ENCODE data around the gene IMMP2L. TPM values are rescaled to one million over a fixed set of nuclear protein-coding genes. Genes with fewer than 3 reads are reported as not detected.

The IMMP2L gene
- total RNA-seq, 1 donor from 2014 or later = 29.7 TPM

DNA sequence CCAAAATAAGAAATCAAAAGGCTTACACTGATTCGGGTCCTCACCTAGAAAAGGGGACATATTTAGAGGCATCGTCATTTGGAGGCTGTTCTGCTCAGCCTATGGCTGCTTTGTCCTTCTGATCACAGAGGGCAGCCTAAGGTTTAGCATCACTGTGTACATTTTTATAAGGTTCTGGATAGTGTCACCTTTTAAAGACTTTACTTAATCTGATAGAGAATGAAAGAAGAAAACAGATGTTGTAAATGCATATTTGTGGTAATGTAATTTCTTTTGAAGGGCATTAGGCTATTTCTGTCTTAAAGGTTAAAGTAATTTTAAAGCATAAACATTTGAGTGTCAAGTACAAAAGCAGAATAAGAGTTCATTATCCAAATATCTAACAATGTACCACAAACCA, 916.7 kb downstream of the IMMP2L start:
- TF ChIP-seq, protein P1, sequence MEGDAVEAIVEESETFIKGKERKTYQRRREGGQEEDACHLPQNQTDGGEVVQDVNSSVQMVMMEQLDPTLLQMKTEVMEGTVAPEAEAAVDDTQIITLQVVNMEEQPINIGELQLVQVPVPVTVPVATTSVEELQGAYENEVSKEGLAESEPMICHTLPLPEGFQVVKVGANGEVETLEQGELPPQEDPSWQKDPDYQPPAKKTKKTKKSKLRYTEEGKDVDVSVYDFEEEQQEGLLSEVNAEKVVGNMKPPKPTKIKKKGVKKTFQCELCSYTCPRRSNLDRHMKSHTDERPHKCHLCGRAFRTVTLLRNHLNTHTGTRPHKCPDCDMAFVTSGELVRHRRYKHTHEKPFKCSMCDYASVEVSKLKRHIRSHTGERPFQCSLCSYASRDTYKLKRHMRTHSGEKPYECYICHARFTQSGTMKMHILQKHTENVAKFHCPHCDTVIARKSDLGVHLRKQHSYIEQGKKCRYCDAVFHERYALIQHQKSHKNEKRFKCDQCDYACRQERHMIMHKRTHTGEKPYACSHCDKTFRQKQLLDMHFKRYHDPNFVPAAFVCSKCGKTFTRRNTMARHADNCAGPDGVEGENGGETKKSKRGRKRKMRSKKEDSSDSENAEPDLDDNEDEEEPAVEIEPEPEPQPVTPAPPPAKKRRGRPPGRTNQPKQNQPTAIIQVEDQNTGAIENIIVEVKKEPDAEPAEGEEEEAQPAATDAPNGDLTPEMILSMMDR (IDR thresholded peaks at IDR 0.05; ENCODE audit: unreplicated experiment) = no peak
- H3K27me3 Mint-ChIP-seq = no peaks in the 10 kb centered on the region
- H3K9me3 Mint-ChIP-seq (ENCODE audit: low read depth) = no peaks in the 10 kb centered on the region
- no peak overlapping the region for H3K27ac Mint-ChIP-seq
- DNase-seq (ENCODE audit: low spot score, unreplicated experiment) = no peak
- H3K4me1 Mint-ChIP-seq (ENCODE audit: low read depth) = peaks cover 6% of the 10 kb centered on the region
- no peak overlapping the region for H3K4me3 Mint-ChIP-seq (ENCODE audit: low read depth)
- H3K36me3 Mint-ChIP-seq (ENCODE audit: insufficient read depth) = no peaks in the 10 kb centered on the region

DNA sequence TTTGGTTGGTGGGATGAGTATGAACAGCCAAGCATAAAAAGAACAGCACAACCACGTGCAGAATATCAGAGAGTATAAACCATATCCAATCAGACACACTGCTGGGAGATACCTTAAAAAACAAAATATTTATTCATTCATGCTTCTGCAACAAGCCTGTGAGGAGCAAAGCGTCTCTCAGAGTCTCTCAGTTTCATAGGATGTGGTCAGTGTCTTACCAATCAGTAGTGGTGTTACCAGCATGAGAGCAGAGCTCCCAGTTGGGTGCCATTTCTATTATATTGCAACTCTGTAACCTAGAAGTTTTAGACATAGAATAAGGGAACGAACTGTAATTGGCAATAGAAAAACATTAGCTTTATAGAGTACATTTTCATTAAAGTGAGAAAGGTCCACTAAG, 917.2 kb downstream of the IMMP2L start:
- no peak for DNase-seq (ENCODE audit: low spot score, unreplicated experiment)
- Mint-ChIP-seq H3K36me3 (ENCODE audit: insufficient read depth) (no peaks in the 10 kb centered on the region), H3K4me1 (ENCODE audit: low read depth) (peaks cover 6% of the 10 kb centered on the region), H3K4me3 (ENCODE audit: low read depth) (no peak overlapping the region), H3K27me3 (no peaks in the 10 kb centered on the region), H3K9me3 (ENCODE audit: low read depth) (no peaks in the 10 kb centered on the region), H3K27ac (no peak overlapping the region)
- TF ChIP-seq, protein P1 (IDR thresholded peaks at IDR 0.05; ENCODE audit: unreplicated experiment) = no peak

- peaks cover 3% of the 10 kb centered on the region for H3K4me1 Mint-ChIP-seq (ENCODE audit: low read depth)
- TF ChIP-seq, protein P1 (IDR thresholded peaks at IDR 0.05; ENCODE audit: unreplicated experiment) = no peak
- no peak overlapping the region for H3K27ac Mint-ChIP-seq
- no peak for DNase-seq (ENCODE audit: low spot score, unreplicated experiment)
- H3K9me3 Mint-ChIP-seq (ENCODE audit: low read depth) = peaks cover 4% of the 10 kb centered on the region
- H3K4me3 Mint-ChIP-seq (ENCODE audit: low read depth) = no peak overlapping the region
- no peaks in the 10 kb centered on the region for H3K27me3 Mint-ChIP-seq
- no peaks in the 10 kb centered on the region for H3K36me3 Mint-ChIP-seq (ENCODE audit: insufficient read depth)
Observed at GRCh38 chr7:110637252-110637651, 925.0 kb downstream of the IMMP2L start.

GRCh38 chr7:110633313-110633712, 929.0 kb downstream of the IMMP2L start:
- H3K36me3 Mint-ChIP-seq (ENCODE audit: insufficient read depth) = no peaks in the 10 kb centered on the region
- no peak for DNase-seq (ENCODE audit: low spot score, unreplicated experiment)
- H3K9me3 Mint-ChIP-seq (ENCODE audit: low read depth) = peaks cover 4% of the 10 kb centered on the region
- TF ChIP-seq, protein P1 (IDR thresholded peaks at IDR 0.05; ENCODE audit: unreplicated experiment) = no peak
- no peaks in the 10 kb centered on the region for H3K4me1 Mint-ChIP-seq (ENCODE audit: low read depth)
- no peak overlapping the region for H3K4me3 Mint-ChIP-seq (ENCODE audit: low read depth)
- no peak overlapping the region for H3K27ac Mint-ChIP-seq
- H3K27me3 Mint-ChIP-seq = no peaks in the 10 kb centered on the region

DNA sequence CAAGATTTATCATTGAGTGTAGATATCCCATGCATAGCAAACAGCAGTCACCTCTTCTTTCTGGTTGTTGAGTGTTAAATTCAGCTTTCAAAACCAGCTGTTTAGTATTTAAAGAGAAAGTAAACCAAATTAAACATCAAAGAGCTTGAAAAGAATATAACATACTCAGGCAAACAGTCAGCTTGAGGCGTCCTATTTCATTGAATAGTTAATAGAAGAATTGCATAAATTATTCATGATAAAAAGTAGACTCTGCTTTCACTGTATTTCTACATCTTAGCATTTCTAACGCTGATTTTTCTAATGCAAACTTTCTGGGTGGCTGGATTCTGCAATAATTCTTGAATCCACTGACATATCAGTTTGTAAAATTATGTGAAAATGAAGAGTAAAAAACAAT, 935.9 kb downstream of the IMMP2L start:
- TF ChIP-seq, protein P1 (IDR thresholded peaks at IDR 0.05; ENCODE audit: unreplicated experiment) = no peak
- Mint-ChIP-seq H3K4me1 (ENCODE audit: low read depth) (peaks cover 2% of the 10 kb centered on the region), H3K9me3 (ENCODE audit: low read depth) (no peaks in the 10 kb centered on the region), H3K27ac (no peak overlapping the region), H3K27me3 (no peaks in the 10 kb centered on the region), H3K36me3 (ENCODE audit: insufficient read depth) (no peaks in the 10 kb centered on the region), H3K4me3 (ENCODE audit: low read depth) (no peak overlapping the region)
- no peak for DNase-seq (ENCODE audit: low spot score, unreplicated experiment)

Data from progenitor cell of endocrine pancreas (in vitro differentiated cells).